Cardiac septum (tissue), 1 donor: Measurements from ENCODE around the gene ATP8B3. TPM values are rescaled to one million over a fixed set of nuclear protein-coding genes. Genes with fewer than 3 reads are reported as not detected.
A peak's percentile ranks its signal among the peaks of the same experiment; 100 is the strongest.

Experiments
- DNase-seq: peaks from one replicate; pipeline ENCODE4 v3.0.0-alpha.2; 2020; ENCODE audit warnings: low spot score
- intact Hi-C: fragments of 100-400 bp; cut with DNase I; formaldehyde crosslinking; loops from one replicate; pipeline ENCODE4 v1.14.0; 2022
- total RNA-seq: library from RNA; stranded (reverse); fragmentation: NEBNext Ultra II Directional; extraction: Animal tissue kit (Norgen Biotek cat#: 25700); gene quantifications from one replicate; pipeline ENCODE4 v1.2.1, GENCODE V29; 2021
- donor health status: DM: no; HTN: no; CAD: no.

ATP8B3 gene
- total RNA-seq, 1 donor from 2014 or later: 0.78 TPM

GRCh38 chr19:1851654-1852580 is 39.8 kb upstream of the ATP8B3 start:
- DNase-seq: no peak
- intact Hi-C loops: no loop called here

GRCh38 chr19:1850809-1851653 is 39.0 kb upstream of the ATP8B3 start:
- intact Hi-C loops: no loop called here
- DNase-seq: no peak

- no peak for DNase-seq
- intact Hi-C loops: no loop called here
Measured at GRCh38 chr19:1849886-1850398, 37.9 kb upstream of the ATP8B3 start.

- no peak for DNase-seq
- intact Hi-C loops: no loop called here
Measured at GRCh38 chr19:1849132-1849474, 37.0 kb upstream of the ATP8B3 start.

GRCh38 chr19:1848399-1849131 is 36.5 kb upstream of the ATP8B3 start, which contains the start of gene REXO1:
REXO1 (minus strand) TSS chr19:1848483; CDS start chr19:1848358, 125 bp downstream.
- peak; percentile 97 for DNase-seq
- intact Hi-C loops: no loop called here

GRCh38 chr19:1847684-1848398 is 35.8 kb upstream of the ATP8B3 start:
- no peak for DNase-seq

GRCh38 chr19:1847348-1847683 is 35.2 kb upstream of the ATP8B3 start:
- intact Hi-C loops: no loop called here

More at GRCh38 chr19:1847684-1848398, 35.8 kb upstream of the ATP8B3 start:
- intact Hi-C loops: no loop called here

GRCh38 chr19:1846517-1847204 is 34.6 kb upstream of the ATP8B3 start:
- intact Hi-C loops: no loop called here
- no peak for DNase-seq

More at GRCh38 chr19:1847348-1847683, 35.2 kb upstream of the ATP8B3 start:
- no peak for DNase-seq

- intact Hi-C loops: no loop called here
- no peak for DNase-seq
Measured at GRCh38 chr19:1845642-1846041, 33.6 kb upstream of the ATP8B3 start.

- intact Hi-C loops: no loop called here
- no peak for DNase-seq
Measured at GRCh38 chr19:1845125-1845515, 33.0 kb upstream of the ATP8B3 start.

- DNase-seq: no peak
- intact Hi-C loops: no loop called here
Measured at GRCh38 chr19:1844513-1845124, 32.5 kb upstream of the ATP8B3 start.

GRCh38 chr19:1843646-1844394 is 31.7 kb upstream of the ATP8B3 start:
- DNase-seq: no peak
- intact Hi-C loops: no loop called here

- intact Hi-C loops: no loop called here
- DNase-seq: no peak
Measured at GRCh38 chr19:1843116-1843515, 31.0 kb upstream of the ATP8B3 start.

- DNase-seq: no peak
- intact Hi-C loops: no loop called here
Measured at GRCh38 chr19:1841209-1841924, 29.3 kb upstream of the ATP8B3 start.

- DNase-seq: no peak
- intact Hi-C loops: no loop called here
Measured at GRCh38 chr19:1840541-1841115, 28.6 kb upstream of the ATP8B3 start.
